ENCODE measurements around the gene ZC3H18.

DNA sequence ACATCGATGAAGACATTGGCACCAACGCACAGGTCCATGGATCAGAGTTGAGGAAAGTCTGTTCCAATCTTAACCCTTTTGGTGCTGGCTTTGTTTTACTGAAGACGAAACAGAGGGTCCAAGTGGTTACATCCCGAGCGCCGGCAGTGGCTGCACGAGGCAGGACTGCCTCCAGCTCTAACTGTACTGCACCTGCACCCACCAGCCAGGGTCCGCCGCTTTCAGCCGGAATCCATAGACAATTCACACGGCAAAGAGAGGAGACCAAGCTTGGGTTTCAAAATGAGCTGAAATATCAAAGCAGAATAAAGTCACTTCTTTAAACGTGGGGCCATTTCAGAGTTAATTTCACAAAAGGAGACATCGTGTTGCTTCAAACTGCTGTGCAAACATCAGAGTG, 21.2 kb upstream of the ZC3H18 start:
- TF ChIP-seq, protein P1, sequence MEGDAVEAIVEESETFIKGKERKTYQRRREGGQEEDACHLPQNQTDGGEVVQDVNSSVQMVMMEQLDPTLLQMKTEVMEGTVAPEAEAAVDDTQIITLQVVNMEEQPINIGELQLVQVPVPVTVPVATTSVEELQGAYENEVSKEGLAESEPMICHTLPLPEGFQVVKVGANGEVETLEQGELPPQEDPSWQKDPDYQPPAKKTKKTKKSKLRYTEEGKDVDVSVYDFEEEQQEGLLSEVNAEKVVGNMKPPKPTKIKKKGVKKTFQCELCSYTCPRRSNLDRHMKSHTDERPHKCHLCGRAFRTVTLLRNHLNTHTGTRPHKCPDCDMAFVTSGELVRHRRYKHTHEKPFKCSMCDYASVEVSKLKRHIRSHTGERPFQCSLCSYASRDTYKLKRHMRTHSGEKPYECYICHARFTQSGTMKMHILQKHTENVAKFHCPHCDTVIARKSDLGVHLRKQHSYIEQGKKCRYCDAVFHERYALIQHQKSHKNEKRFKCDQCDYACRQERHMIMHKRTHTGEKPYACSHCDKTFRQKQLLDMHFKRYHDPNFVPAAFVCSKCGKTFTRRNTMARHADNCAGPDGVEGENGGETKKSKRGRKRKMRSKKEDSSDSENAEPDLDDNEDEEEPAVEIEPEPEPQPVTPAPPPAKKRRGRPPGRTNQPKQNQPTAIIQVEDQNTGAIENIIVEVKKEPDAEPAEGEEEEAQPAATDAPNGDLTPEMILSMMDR (conservative IDR thresholded peaks at IDR 0.05; ENCODE audit: low read depth in 2 of 2) = no peak
- TF ChIP-seq EZH2 (IDR thresholded peaks at IDR 0.05; ENCODE audit: low read depth, unreplicated experiment) = no peak
- TF ChIP-seq CREB1 (CRISPR knock-in tag; IDR thresholded peaks at IDR 0.05; ENCODE audit: low read depth) = no peak
- no peak for TF ChIP-seq POLR2AphosphoS5 (IDR thresholded peaks at IDR 0.05; ENCODE audit: low read depth)
- no peak for TF ChIP-seq EZH2phosphoT487 (IDR thresholded peaks at IDR 0.05; ENCODE audit: unreplicated experiment)
- TF ChIP-seq, protein P2, sequence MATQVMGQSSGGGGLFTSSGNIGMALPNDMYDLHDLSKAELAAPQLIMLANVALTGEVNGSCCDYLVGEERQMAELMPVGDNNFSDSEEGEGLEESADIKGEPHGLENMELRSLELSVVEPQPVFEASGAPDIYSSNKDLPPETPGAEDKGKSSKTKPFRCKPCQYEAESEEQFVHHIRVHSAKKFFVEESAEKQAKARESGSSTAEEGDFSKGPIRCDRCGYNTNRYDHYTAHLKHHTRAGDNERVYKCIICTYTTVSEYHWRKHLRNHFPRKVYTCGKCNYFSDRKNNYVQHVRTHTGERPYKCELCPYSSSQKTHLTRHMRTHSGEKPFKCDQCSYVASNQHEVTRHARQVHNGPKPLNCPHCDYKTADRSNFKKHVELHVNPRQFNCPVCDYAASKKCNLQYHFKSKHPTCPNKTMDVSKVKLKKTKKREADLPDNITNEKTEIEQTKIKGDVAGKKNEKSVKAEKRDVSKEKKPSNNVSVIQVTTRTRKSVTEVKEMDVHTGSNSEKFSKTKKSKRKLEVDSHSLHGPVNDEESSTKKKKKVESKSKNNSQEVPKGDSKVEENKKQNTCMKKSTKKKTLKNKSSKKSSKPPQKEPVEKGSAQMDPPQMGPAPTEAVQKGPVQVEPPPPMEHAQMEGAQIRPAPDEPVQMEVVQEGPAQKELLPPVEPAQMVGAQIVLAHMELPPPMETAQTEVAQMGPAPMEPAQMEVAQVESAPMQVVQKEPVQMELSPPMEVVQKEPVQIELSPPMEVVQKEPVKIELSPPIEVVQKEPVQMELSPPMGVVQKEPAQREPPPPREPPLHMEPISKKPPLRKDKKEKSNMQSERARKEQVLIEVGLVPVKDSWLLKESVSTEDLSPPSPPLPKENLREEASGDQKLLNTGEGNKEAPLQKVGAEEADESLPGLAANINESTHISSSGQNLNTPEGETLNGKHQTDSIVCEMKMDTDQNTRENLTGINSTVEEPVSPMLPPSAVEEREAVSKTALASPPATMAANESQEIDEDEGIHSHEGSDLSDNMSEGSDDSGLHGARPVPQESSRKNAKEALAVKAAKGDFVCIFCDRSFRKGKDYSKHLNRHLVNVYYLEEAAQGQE (IDR thresholded peaks at IDR 0.05; ENCODE audit: unreplicated experiment) = no peak
- TF ChIP-seq ZNF331 (CRISPR knock-in tag; IDR thresholded peaks at IDR 0.05; ENCODE audit: low read depth) = no peak
- TF ChIP-seq NANOG (IDR thresholded peaks at IDR 0.05; ENCODE audit: borderline replicate concordance) = no peak
